ENCODE data around the gene TNFAIP8. TPM values are rescaled to one million over a fixed set of nuclear protein-coding genes. Genes with fewer than 3 reads are reported as not detected.

The TNFAIP8 gene
- total RNA-seq, 1 donor from 2014 or later, result 3.2 TPM

DNA sequence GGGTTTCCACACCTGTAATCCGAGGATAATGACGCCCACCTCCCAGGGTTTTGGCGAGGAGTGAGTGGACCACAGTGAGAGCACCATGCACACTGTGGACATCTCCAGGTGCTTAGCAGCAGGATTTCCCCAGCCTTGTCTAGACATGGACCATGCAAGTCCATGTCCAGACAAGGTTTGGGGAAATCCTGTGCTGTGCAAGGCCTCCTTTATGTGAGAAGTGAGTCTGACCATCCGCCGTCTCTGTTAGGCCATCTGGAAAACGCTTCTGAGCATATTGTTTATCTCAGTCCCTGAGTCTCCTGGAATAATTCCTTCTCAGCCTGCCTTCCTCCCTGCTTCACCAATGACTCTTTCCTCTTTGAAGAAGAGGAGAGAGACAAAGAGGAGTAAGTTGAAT is 26.2 kb upstream of the TNFAIP8 start:
- Histone ChIP-seq H3K27ac (replicated peaks) (no peak overlapping the region), H3K9me3 (replicated peaks) (no peaks in the 10 kb centered on the region), H3K4me1 (peaks cover 9% of the 10 kb centered on the region), H3K36me3 (no peaks in the 10 kb centered on the region), H3K4me3 (no peak overlapping the region), H3K27me3 (ENCODE audit: low read depth) (no peaks in the 10 kb centered on the region)
- TF ChIP-seq CTCF (IDR thresholded peaks at IDR 0.05; ENCODE audit: borderline replicate concordance), result no peak
- no peak for DNase-seq
- intact Hi-C loops (cut with micrococcal nuclease), result no loop called here

DNA sequence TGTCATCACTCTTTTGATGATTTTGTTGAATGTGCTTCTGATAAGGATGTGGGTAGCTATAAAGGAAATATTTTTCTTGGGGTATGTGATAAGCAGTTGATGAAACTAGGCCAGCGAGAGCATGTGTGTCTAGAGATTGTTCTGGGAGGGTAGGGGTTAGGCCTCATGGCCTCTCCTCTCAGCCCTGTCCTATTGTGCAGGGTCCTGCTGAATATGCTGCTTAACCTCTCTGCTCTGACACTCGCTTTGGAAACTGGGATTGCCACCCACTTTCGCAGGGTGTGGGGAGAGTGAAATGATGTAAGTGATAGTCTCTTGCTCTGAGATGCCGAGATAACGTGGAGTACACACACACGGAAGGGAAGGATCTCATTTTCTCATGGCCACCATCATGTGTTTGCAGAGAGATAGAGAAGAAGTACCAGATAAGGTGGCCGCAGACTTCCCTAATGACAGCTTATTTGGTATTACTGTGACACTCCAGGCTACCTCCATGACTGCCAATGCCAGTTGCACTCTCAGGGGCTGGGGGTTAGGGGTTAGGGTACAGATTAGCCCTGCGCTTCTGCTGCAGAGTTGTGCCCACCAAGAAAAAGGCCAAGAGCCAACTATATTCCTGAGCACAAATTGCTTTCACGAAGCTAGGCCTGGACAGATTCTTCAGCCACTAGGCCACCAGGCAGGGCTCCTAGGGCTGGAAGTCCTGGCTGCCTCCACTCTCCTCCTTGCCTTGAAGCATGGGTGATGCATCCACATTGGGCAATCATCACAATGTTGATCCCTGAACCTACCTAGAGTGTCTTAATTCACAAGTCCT is 25.2 kb upstream of the TNFAIP8 start:
- no peaks in the 10 kb centered on the region for H3K36me3 ChIP-seq
- H3K27me3 ChIP-seq (ENCODE audit: low read depth), result no peaks in the 10 kb centered on the region
- no peak for TF ChIP-seq CTCF (IDR thresholded peaks at IDR 0.05; ENCODE audit: borderline replicate concordance)
- H3K4me1 ChIP-seq, result peaks cover 11% of the 10 kb centered on the region
- no peak overlapping the region for H3K27ac ChIP-seq (replicated peaks)
- no peaks in the 10 kb centered on the region for H3K9me3 ChIP-seq (replicated peaks)
- intact Hi-C loops (cut with micrococcal nuclease), result no loop called here
- no peak for DNase-seq
- H3K4me3 ChIP-seq, result no peak overlapping the region

DNA sequence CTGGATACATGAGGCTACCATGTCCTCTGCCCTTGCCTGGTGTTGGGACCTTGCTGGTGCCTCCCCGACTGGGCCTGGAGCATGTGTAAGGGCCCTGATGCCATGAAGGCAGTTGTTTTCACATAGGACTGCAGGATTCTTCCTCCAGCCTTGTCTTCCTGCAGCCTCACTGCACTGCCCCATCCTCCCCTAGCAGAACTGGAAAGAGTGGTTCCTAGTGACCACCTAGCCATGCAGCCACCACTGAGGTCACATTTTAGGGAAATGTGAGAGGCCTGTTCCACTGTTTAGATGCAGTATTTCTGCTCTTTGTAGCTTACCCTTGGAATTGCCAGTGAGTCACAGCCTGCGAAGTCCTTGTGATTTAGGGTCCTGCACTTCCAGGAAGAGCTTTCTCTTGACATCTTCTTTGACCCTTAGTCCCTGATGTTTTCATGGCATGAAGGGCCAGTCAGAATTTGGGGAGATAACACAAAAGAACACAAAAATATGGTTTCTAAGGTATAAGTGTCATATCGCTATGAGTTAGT is 24.2 kb upstream of the TNFAIP8 start:
- Histone ChIP-seq H3K36me3 (no peaks in the 10 kb centered on the region), H3K27ac (replicated peaks) (no peak overlapping the region), H3K4me3 (no peak overlapping the region), H3K9me3 (replicated peaks) (no peaks in the 10 kb centered on the region), H3K4me1 (peaks cover 16% of the 10 kb centered on the region), H3K27me3 (ENCODE audit: low read depth) (no peaks in the 10 kb centered on the region)
- no peak for TF ChIP-seq CTCF (IDR thresholded peaks at IDR 0.05; ENCODE audit: borderline replicate concordance)
- no peak for DNase-seq
- intact Hi-C loops (cut with micrococcal nuclease), result no loop called here

DNA sequence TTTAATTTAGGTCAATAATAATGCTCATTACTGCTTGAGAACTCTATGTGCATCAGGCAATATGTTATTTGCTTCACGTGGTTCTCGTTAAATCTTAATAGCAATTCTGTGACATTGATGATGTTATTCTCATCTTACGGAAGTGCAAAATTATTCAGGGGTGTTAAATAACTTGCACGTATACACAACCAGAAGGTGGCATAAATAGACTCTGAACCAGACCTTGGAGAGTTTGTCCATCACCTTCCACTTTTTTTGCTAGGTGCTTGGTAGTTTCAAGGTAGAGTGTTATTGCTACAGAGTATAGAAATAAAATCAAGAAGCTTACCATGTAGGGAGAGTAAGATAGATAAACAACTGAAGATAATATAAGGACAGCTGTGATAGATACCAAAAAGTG is 23.6 kb upstream of the TNFAIP8 start:
- no peak overlapping the region for H3K27ac ChIP-seq (replicated peaks)
- intact Hi-C loops (cut with micrococcal nuclease), result no loop called here
- peaks cover 22% of the 10 kb centered on the region for H3K4me1 ChIP-seq
- no peaks in the 10 kb centered on the region for H3K36me3 ChIP-seq
- no peaks in the 10 kb centered on the region for H3K9me3 ChIP-seq (replicated peaks)
- no peaks in the 10 kb centered on the region for H3K27me3 ChIP-seq (ENCODE audit: low read depth)
- H3K4me3 ChIP-seq, result no peak overlapping the region
- no peak for TF ChIP-seq CTCF (IDR thresholded peaks at IDR 0.05; ENCODE audit: borderline replicate concordance)
- DNase-seq, result no peak

- no peaks in the 10 kb centered on the region for H3K27me3 ChIP-seq (ENCODE audit: low read depth)
- H3K4me3 ChIP-seq, result peak overlapping the region; percentile 59
- DNase-seq, result no peak
- no peak for TF ChIP-seq CTCF (IDR thresholded peaks at IDR 0.05; ENCODE audit: borderline replicate concordance)
- H3K27ac ChIP-seq (replicated peaks), result peak overlapping the region; percentile 85
- intact Hi-C loops (cut with micrococcal nuclease), result no loop called here
- no peaks in the 10 kb centered on the region for H3K9me3 ChIP-seq (replicated peaks)
- H3K36me3 ChIP-seq, result no peaks in the 10 kb centered on the region
- peaks cover 29% of the 10 kb centered on the region for H3K4me1 ChIP-seq
Observed at GRCh38 chr5:119332978-119333401, 22.8 kb upstream of the TNFAIP8 start.

Measured in left ventricle myocardium inferior (tissue), 1 donor.